ENCODE data around the gene SMAD3.

DNA sequence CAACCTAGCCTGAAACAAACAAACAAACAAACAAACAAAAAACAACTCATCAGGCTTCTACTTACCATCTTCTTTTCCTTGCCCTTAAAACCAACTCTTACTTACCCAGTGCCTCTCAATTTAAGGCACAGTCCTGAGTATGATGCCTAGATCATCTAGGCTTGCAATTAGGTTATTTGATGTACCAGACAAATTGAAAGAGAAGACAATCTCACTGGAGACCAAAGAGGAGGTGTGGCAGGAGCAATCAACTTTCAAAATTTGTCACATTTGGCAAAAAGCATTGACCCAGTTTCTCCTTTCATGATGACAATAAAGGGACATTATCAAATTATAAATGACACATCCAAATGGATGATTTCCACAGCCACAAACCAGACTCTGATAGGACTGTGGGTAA lies 153.0 kb downstream of the SMAD3 start:
- TF ChIP-seq, protein P1, sequence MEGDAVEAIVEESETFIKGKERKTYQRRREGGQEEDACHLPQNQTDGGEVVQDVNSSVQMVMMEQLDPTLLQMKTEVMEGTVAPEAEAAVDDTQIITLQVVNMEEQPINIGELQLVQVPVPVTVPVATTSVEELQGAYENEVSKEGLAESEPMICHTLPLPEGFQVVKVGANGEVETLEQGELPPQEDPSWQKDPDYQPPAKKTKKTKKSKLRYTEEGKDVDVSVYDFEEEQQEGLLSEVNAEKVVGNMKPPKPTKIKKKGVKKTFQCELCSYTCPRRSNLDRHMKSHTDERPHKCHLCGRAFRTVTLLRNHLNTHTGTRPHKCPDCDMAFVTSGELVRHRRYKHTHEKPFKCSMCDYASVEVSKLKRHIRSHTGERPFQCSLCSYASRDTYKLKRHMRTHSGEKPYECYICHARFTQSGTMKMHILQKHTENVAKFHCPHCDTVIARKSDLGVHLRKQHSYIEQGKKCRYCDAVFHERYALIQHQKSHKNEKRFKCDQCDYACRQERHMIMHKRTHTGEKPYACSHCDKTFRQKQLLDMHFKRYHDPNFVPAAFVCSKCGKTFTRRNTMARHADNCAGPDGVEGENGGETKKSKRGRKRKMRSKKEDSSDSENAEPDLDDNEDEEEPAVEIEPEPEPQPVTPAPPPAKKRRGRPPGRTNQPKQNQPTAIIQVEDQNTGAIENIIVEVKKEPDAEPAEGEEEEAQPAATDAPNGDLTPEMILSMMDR (IDR thresholded peaks at IDR 0.05) = no peak
- TF ChIP-seq POLR2A (IDR thresholded peaks at IDR 0.05; ENCODE audit: low read depth) (no peak), POLR2AphosphoS5 (IDR thresholded peaks at IDR 0.05) (no peak)

Data from esophagus muscularis mucosa (tissue), 3 donors.